KMS-11 (cell line): ENCODE measurements around the gene ADAMTS17.

ENCODE experiments used
- H2AFZ ChIP-seq: fragments of 200-600 bp; sonication (generic); 2 replicates; pipeline ENCODE4 v1.6.1; 2016; ENCODE audit warnings: antibody characterized with exemption, mixed run types, low read depth
- H3K27ac ChIP-seq: fragments of 200-600 bp; sonication (generic); 2 replicates; pipeline ENCODE4 v1.6.1; 2016; ENCODE audit warnings: mild to moderate bottlenecking, mixed run types
- H3K27me3 ChIP-seq: fragments of 200-600 bp; sonication (generic); 2 replicates; pipeline ENCODE4 v1.6.1; 2017; ENCODE audit warnings: mild to moderate bottlenecking, low read depth, mixed run types, moderate library complexity; ENCODE audit not compliant: insufficient read depth
- H3K36me3 ChIP-seq: fragments of 200-600 bp; sonication (generic); 2 replicates; pipeline ENCODE4 v1.6.1; 2017; ENCODE audit warnings: mild to moderate bottlenecking, mixed run types; ENCODE audit not compliant: insufficient read depth
- H3K4me1 ChIP-seq: fragments of 200-600 bp; sonication (generic); 2 replicates; pipeline ENCODE4 v1.6.1; 2016; ENCODE audit warnings: mild to moderate bottlenecking, low read depth, mixed run types; ENCODE audit not compliant: poor library complexity, severe bottlenecking
- H3K4me2 ChIP-seq: fragments of 200-600 bp; sonication (generic); 2 replicates; pipeline ENCODE4 v1.7.0; 2016; ENCODE audit warnings: mild to moderate bottlenecking, mixed run types
- H3K4me3 ChIP-seq: fragments of 200-600 bp; sonication (generic); IDR thresholded peaks from 2 replicates; pipeline ENCODE4 v1.6.1; 2017; ENCODE audit warnings: low read depth, low read length, mixed read lengths; ENCODE audit not compliant: insufficient read depth
- H3K79me2 ChIP-seq: fragments of 200-600 bp; sonication (generic); 2 replicates; pipeline ENCODE4 v1.6.1; 2016; ENCODE audit warnings: low read depth, mixed run types; ENCODE audit not compliant: insufficient read depth
- H3K9ac ChIP-seq: fragments of 200-600 bp; sonication (generic); 2 replicates; pipeline ENCODE4 v1.6.1; 2016; ENCODE audit warnings: mild to moderate bottlenecking, mixed run types
- H4K20me1 ChIP-seq: fragments of 200-600 bp; sonication (generic); 2 replicates; pipeline ENCODE4 v1.6.1; 2016; ENCODE audit warnings: mild to moderate bottlenecking, mixed run types; ENCODE audit not compliant: insufficient read depth
- CTCF ChIP-seq: fragments of 200-600 bp; sonication (generic); conservative IDR thresholded peaks from 2 replicates; pipeline ENCODE4 v1.6.1; 2017; ENCODE audit warnings: low read depth, mild to moderate bottlenecking, antibody characterized with exemption, low read length, moderate library complexity, mixed read lengths

Gene ADAMTS17

GRCh38 chr15:99954361-99955180 lies 387.2 kb downstream of the ADAMTS17 start:
- Histone ChIP-seq H3K27ac (no peak overlapping the region), H3K4me1 (no peaks in the 10 kb centered on the region), H3K4me3 (no peak overlapping the region), H3K9ac (no peak overlapping the region), H4K20me1 (no peaks in the 10 kb centered on the region), H3K79me2 (no peaks in the 10 kb centered on the region), H3K36me3 (no peaks in the 10 kb centered on the region), H3K4me2 (no peak overlapping the region), H2AFZ (no peak overlapping the region), H3K27me3 (no peaks in the 10 kb centered on the region)
- TF ChIP-seq CTCF, result no peak

- Histone ChIP-seq H3K27me3 (no peaks in the 10 kb centered on the region), H3K9ac (no peak overlapping the region), H3K4me3 (no peak overlapping the region), H3K27ac (no peak overlapping the region), H3K4me2 (no peak overlapping the region), H2AFZ (no peak overlapping the region), H4K20me1 (no peaks in the 10 kb centered on the region), H3K36me3 (no peaks in the 10 kb centered on the region), H3K79me2 (no peaks in the 10 kb centered on the region), H3K4me1 (no peaks in the 10 kb centered on the region)
- TF ChIP-seq CTCF, result no peak
Observed at GRCh38 chr15:99953886-99954285, 387.9 kb downstream of the ADAMTS17 start.

- no peaks in the 10 kb centered on the region for H3K79me2 ChIP-seq
- TF ChIP-seq CTCF, result no peak
- H3K27me3 ChIP-seq, result no peaks in the 10 kb centered on the region
- H3K36me3 ChIP-seq, result no peaks in the 10 kb centered on the region
- no peak overlapping the region for H3K9ac ChIP-seq
- H3K4me2 ChIP-seq, result no peak overlapping the region
- no peaks in the 10 kb centered on the region for H4K20me1 ChIP-seq
- H3K27ac ChIP-seq, result no peak overlapping the region
- no peak overlapping the region for H3K4me3 ChIP-seq
- H3K4me1 ChIP-seq, result no peaks in the 10 kb centered on the region
- no peak overlapping the region for H2AFZ ChIP-seq
Observed at GRCh38 chr15:99951511-99951910, 390.3 kb downstream of the ADAMTS17 start.

- Histone ChIP-seq H4K20me1 (no peaks in the 10 kb centered on the region), H3K36me3 (no peaks in the 10 kb centered on the region), H3K4me2 (no peak overlapping the region), H3K27me3 (no peaks in the 10 kb centered on the region), H3K4me1 (no peaks in the 10 kb centered on the region), H3K4me3 (no peak overlapping the region), H2AFZ (no peak overlapping the region), H3K79me2 (no peaks in the 10 kb centered on the region), H3K9ac (no peak overlapping the region), H3K27ac (no peak overlapping the region)
- no peak for TF ChIP-seq CTCF
Observed at GRCh38 chr15:99944131-99944530, 397.6 kb downstream of the ADAMTS17 start.
